Activated effector memory CD4-positive, alpha-beta T cell treated with Interleukin-2 at 50 U/mL for 16 hours (primary cell): Measurements from ENCODE around the gene APLN.

Experiments
- DNase-seq: peaks from one replicate; pipeline ENCODE4 v3.0.0-alpha.2; 2020

APLN gene, protein sequence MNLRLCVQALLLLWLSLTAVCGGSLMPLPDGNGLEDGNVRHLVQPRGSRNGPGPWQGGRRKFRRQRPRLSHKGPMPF

DNA sequence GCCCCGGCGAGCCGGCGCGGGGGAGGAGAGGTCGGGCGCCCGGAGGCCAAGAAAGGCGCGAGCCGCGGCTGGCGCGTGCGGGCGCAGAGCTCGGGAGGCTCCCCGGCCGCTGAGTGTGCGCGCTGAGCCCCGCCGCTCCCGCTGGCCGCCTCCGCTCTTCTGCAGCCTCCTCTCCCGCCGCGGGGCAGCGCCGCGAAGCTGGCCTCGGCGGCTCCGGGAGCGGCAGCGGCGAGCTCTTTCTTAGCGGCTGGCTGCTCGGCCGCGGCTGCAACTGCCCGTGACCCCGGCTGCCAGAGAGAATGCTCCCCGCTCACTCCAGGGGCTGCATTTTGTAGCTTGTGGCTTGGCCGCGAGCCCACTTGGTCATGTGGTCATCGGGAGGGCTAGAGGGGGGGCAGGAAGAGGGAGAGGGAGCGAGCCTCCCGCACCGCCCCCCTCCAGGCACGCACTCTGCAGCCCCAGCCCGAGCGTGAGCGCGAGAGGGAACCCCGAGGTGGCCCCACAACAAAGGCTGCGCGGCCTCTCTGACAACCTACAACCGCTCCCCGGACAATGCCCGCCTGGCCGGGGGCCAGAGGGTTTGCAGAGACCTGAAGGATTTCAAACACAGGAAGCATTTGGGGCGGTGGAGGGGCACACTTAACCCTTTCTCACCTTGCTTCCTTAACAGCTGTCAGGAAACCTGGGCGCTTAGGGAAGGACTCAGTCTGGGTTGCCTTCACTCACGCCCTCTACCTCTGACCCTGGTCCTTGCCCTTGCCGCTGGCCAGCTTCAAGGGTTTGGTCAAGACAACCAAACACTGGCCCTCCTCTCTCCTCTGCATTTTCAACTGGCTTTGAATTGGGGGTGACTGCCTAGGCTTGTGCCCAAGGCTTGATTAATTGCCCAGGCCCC is at the start of gene APLN:
APLN (minus strand) TSS at position 305 of the 895 bp plus-strand sequence. CDS start 326 bp downstream, outside the sequence.
- DNase-seq: no peak

DNA sequence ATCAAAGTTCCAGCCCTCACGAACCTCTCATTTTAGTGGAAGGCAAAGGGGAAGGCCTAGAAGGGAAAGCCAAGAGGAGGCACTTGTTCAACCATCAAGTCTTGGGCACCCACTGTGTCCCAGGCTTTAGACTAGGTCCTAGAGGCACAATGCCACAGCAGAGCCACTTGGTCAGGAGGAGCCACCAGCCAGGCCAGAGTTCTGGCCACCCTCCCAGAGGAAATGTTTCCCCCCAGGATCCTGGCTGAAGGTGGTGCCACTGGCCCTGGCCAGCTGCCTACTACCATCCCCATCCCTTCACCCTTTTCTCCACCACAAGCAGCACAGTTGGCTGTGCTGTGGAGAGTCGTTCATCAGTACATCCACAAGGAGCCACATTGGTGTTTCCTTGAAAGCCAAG is 49.7 kb upstream of the APLN start:
- no peak for DNase-seq

DNA sequence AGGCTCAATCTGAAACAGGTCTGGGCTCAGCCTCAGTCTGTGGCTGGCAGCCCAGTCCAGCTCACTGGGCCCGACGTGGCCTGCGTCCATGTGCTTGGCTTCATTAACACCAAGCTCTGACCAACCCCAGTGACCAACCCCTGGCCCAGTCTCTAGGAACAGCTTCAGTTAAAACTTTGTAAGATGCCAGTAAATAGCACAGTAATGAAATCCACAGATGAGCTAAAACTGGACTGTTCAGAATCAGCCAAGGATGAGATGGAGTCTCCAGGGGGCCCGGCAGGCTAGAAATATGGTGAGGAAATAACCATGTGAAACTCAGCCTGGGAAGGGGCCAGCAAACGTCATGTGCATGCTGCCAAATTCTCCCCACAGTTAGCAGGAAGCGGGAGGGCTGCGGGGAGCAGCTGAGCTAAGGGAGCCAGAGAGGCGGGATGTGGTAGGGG is 46.9 kb upstream of the APLN start:
- DNase-seq: no peak

- no peak for DNase-seq
Observed at GRCh38 chrX:129700536-129700935, 45.8 kb upstream of the APLN start.

- DNase-seq: no peak
Observed at GRCh38 chrX:129698150-129698549, 43.4 kb upstream of the APLN start.

DNA sequence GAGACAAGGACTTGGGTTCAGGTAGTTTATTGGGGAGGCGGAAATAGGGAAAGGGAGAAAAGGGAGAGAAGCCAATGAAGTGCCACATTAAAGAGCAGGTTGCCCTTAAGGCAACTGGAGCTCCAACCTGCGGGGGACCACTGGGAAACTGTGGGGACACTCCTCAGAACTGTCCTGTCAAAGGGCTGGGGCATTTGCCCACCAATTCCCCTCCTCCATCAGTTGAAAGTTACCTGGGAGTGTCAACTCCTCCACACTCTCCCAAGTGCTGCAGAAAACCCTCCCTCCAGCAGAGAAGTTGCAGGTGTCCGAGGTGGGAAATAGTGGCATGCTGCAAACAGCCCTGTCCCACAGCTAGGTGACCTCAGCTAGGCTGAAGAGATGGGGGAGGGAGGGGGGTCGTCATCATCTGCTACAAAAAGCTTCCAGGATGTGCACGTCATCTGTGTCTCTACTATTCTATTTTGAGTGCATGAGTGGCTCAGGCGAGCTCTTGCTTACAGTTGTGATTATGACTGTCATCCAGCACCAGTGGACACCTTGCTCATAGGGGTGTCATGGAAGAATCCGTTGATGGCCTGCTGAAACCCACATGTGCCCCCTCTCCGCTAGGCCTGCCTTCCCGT is 42.6 kb upstream of the APLN start:
- no peak for DNase-seq

DNA sequence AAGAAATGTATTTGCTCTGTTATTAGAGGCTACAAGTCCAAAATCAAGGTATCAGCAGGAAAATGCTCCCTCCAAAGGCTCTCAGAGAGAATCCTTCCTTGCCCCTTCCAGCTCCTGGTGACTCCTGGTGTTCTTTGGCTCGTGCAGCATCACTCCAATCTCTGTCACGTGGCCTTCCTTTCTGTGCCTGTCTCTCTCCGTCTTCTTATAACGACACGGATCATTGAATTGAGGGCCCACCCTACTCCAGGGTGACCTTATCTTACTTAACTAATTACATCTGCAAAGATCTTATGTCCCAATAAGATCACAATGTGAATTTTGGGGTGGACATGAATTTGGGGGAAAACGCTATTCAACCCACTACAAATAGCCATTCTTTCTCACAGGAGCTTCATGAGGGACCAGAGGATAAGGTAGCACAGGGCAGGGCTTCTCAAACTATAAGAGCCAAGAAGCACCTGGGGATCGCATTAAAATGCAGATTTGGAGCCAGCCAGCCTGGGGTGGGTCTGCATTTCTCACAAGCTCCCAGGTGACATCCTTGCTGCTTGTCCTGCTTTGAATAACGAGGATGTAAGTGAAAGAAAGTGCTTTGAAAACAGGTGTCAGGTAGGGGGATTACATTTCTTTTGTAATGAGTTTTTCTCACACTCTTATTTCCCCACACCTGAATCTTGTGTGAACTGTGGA is 41.9 kb upstream of the APLN start:
- no peak for DNase-seq

DNA sequence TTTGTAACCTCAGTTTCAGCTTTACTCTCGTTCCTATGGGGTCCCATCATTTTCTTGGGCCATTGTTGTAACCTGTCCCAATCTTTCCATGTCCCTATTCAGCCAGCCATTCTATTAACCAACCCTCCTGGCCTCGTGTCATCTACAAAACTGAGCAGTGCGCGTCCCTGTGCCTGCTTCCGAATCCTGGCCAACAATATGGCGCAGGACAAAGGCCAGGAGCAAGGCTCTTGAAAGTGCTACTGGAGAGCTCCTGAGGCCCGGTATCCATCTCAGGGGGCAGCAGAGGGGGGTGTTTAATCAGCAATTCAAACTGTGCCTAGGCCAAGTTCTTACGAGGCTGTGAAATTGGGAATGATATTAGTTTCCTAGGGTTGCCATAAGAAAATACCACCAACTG is 41.2 kb upstream of the APLN start:
- DNase-seq: no peak

DNA sequence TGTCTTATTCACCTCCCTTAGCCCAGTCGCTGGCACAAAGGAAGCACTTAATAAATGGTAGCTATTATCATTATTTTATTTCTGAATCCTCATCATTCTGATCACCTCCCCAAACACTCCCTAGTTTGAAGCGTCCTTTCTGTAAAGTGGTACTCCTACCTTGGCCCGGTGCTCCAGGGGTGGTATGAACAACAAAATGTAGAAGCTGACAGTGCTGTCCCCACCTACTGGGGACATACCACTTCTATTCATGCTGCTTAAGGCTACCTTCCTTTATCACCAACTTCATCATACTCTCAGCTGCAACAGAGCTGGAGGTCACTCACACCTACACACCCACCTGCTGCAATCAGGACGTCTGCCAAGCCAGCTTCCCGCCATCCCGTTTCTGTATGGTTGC is 40.8 kb upstream of the APLN start:
- DNase-seq: no peak

GRCh38 chrX:129694805-129695204 is 40.0 kb upstream of the APLN start:
- no peak for DNase-seq

- no peak for DNase-seq
Observed at GRCh38 chrX:129693354-129693753, 38.6 kb upstream of the APLN start.

- no peak for DNase-seq
Observed at GRCh38 chrX:129690435-129690834, 35.7 kb upstream of the APLN start.

- DNase-seq: no peak
Observed at GRCh38 chrX:129689796-129690195, 35.0 kb upstream of the APLN start.

GRCh38 chrX:129688097-129688496 is 33.3 kb upstream of the APLN start:
- no peak for DNase-seq

GRCh38 chrX:129686422-129686948 is 31.7 kb upstream of the APLN start:
- no peak for DNase-seq

- DNase-seq: no peak
Observed at GRCh38 chrX:129682979-129683378, 28.2 kb upstream of the APLN start.

GRCh38 chrX:129679901-129680300 is 25.1 kb upstream of the APLN start:
- no peak for DNase-seq

- no peak for DNase-seq
Observed at GRCh38 chrX:129678614-129679195, 23.9 kb upstream of the APLN start.

DNA sequence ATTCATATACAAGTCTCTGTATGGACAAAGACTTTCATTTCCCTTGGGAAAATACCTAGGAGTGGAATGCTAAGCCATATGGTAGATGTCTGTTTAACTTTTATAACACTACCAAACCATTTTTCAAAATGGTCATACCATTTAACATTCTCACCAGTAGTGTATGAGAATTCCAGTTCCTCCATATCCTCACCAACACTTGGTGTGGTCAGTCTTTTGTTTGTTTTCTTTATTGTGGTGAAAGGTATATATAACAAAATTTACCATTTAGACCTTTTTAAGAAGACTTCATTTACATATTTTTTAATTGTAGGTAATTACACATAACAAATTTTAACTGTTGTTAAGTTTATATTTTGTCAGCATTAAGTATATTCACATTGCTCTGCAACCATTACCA is 12.7 kb upstream of the APLN start:
- no peak for DNase-seq

GRCh38 chrX:129665916-129666644 is 11.3 kb upstream of the APLN start:
- no peak for DNase-seq

DNA sequence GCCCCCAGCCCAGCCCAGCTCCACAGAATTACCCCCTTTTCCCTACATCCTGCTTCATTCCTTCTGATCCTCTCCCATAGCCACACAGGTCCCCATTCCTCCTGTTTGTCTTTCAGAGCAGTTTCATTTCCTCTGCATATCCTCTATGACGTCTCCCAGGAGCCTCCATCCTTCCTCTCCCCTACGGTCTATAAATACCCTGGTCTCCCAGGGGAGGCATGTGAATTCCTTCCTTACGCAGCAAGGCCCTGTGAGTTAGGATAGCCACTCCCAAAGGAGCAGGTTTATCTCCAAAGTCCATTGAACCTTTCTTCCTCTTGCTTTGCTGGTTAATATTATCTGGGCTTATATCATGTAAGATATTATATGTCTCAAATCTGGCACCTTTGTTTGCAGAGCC is 8.4 kb upstream of the APLN start:
- no peak for DNase-seq

- DNase-seq: no peak
Observed at GRCh38 chrX:129661369-129661768, 6.6 kb upstream of the APLN start.
